H1 (cell line): Measurements from ENCODE around the gene ENTPD6. TPM values are rescaled to one million over a fixed set of nuclear protein-coding genes. Genes with fewer than 3 reads are reported as not detected.

ENCODE experiments used
- BACH1 ChIP-seq: IDR thresholded peaks from 2 replicates; pipeline ENCODE4 v1.6.1; 2012; ENCODE audit warnings: low read length, improper control_type of control experiment
- CHD7 ChIP-seq: fragments of 300-600 bp; sonication (generic); IDR thresholded peaks from 2 replicates; pipeline ENCODE4 v1.7.1; 2012; ENCODE audit warnings: low read length, moderate library complexity, mild to moderate bottlenecking, inconsistent platforms; ENCODE audit not compliant: insufficient replicate concordance
- FOSL1 ChIP-seq: IDR thresholded peaks from 2 replicates; pipeline ENCODE4 v1.6.1; 2011; ENCODE audit warnings: mild to moderate bottlenecking, low read depth, low read length, moderate library complexity; ENCODE audit not compliant: insufficient read depth
- HDAC2 ChIP-seq, 2 experiments: fragments of 300-600 bp in 1 of 2; sonication (generic) in 1 of 2; IDR thresholded peaks; 2 replicates each; pipeline ENCODE4 v1.6.1; 2011 to 2012; ENCODE audit warnings: low read depth in 2 of 2, low read length in 2 of 2, mild to moderate bottlenecking in 2 of 2, moderate library complexity in 2 of 2, borderline replicate concordance in 1 of 2, inconsistent platforms in 1 of 2
- MAX ChIP-seq: IDR thresholded peaks from 2 replicates; pipeline ENCODE4 v1.6.1; 2012; ENCODE audit warnings: inconsistent platforms
- PHF8 ChIP-seq: fragments of 200-600 bp; sonication (generic); conservative IDR thresholded peaks from 2 replicates; pipeline ENCODE4 v1.7.1; 2012; ENCODE audit warnings: low read depth, mild to moderate bottlenecking, inconsistent platforms, low read length, moderate library complexity
- RBBP5 ChIP-seq: IDR thresholded peaks from 2 replicates; pipeline ENCODE4 v1.7.1; 2012; ENCODE audit warnings: low read depth, mild to moderate bottlenecking, inconsistent platforms, low read length, moderate library complexity, borderline replicate concordance
- SRF ChIP-seq: IDR thresholded peaks from 2 replicates; pipeline ENCODE4 v1.6.1; 2011; ENCODE audit warnings: mild to moderate bottlenecking, low read depth, low read length, moderate library complexity
- TBP ChIP-seq: IDR thresholded peaks from 2 replicates; pipeline ENCODE4 v1.6.1; 2011; ENCODE audit warnings: low read depth, low read length, improper control_type of control experiment
- polyA plus RNA-seq, 7 experiments: library from polyadenylated mRNA; depleted of rRNA in 3 of 7; stranded (reverse) in 5 of 7; unstranded in 2 of 7; fragments of >200 nt in 5 of 7; fragments of 200-250 nt in 2 of 7; gene quantifications; 1 replicate in 5 of 7; 2 replicates in 1 of 7; 4 replicates in 1 of 7; pipeline versions ENCODE4 v1.2.1 to v1.2.3, GENCODE V29; 2011 to 2013; ENCODE audit warnings: missing spikeins in 2 of 7, mixed read lengths in 2 of 7
- total RNA-seq: library from RNA; stranded (reverse); fragmentation: NEBNext Ultra II Directional; extraction: Animal tissue kit (Norgen Biotek cat#: 25700); gene quantifications from 2 replicates; pipeline ENCODE4 v1.2.1, GENCODE V29; 2021
- TF ChIP-seq, protein P1 (sequence below): IDR thresholded peaks from 2 replicates; pipeline ENCODE4 v1.6.1; 2012; ENCODE audit warnings: low read length, inconsistent platforms

Gene ENTPD6
- total and polyA plus RNA-seq, 2 of the 8 experiments (the other 6 are each of a cell fraction or from before 2014, with no cell fraction given), result 47.8 to 57.3 TPM

GRCh38 chr20:25254571-25254970, 59.1 kb downstream of the ENTPD6 start (continued):
- TF ChIP-seq CHD7, result no peak
- no peak for TF ChIP-seq MAX
- no peak for TF ChIP-seq BACH1
- TF ChIP-seq, protein P1, sequence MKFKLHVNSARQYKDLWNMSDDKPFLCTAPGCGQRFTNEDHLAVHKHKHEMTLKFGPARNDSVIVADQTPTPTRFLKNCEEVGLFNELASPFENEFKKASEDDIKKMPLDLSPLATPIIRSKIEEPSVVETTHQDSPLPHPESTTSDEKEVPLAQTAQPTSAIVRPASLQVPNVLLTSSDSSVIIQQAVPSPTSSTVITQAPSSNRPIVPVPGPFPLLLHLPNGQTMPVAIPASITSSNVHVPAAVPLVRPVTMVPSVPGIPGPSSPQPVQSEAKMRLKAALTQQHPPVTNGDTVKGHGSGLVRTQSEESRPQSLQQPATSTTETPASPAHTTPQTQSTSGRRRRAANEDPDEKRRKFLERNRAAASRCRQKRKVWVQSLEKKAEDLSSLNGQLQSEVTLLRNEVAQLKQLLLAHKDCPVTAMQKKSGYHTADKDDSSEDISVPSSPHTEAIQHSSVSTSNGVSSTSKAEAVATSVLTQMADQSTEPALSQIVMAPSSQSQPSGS, result no peak
- TF ChIP-seq FOSL1, result no peak
- no peak for TF ChIP-seq PHF8
- no peak for TF ChIP-seq SRF
- TF ChIP-seq RBBP5, result no peak
- no peak for TF ChIP-seq TBP
- TF ChIP-seq HDAC2 (IDR thresholded peaks at IDR 0.05; ENCODE audit: borderline replicate concordance in 1 of 2, low read depth in 2 of 2, low read length in 2 of 2), result no peak
